Measurements from ENCODE around the gene FGF7.

DNA sequence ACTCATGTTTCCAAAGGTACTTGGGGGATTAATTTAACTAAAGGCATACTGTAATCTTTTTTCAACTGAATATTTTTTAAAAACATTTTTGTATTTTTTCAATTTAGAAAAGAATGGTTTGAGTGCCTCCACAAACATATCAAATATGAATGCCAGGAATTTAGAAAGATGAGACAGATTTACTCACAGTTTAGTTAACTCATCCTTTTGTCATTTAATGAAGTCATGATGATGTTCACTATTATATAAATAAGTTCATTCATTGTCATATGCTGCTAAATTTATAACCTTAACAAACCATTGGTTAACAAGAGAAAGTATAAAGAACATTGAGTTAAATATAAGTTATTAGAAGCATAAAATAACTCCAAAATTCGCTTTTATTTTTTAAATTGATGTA, 50.0 kb downstream of the FGF7 start:
- TF ChIP-seq, protein P1, sequence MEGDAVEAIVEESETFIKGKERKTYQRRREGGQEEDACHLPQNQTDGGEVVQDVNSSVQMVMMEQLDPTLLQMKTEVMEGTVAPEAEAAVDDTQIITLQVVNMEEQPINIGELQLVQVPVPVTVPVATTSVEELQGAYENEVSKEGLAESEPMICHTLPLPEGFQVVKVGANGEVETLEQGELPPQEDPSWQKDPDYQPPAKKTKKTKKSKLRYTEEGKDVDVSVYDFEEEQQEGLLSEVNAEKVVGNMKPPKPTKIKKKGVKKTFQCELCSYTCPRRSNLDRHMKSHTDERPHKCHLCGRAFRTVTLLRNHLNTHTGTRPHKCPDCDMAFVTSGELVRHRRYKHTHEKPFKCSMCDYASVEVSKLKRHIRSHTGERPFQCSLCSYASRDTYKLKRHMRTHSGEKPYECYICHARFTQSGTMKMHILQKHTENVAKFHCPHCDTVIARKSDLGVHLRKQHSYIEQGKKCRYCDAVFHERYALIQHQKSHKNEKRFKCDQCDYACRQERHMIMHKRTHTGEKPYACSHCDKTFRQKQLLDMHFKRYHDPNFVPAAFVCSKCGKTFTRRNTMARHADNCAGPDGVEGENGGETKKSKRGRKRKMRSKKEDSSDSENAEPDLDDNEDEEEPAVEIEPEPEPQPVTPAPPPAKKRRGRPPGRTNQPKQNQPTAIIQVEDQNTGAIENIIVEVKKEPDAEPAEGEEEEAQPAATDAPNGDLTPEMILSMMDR (IDR thresholded peaks at IDR 0.05) = no peak
- no peak for TF ChIP-seq POLR2A (IDR thresholded peaks at IDR 0.05)
- TF ChIP-seq EP300 (IDR thresholded peaks at IDR 0.05) = no peak
